Glutamatergic neuron (in vitro differentiated cells): Measurements from ENCODE around the gene CSGALNACT2. TPM values are rescaled to one million over a fixed set of nuclear protein-coding genes. Genes with fewer than 3 reads are reported as not detected.

ENCODE experiments used
- DNase-seq: peaks from one replicate; pipeline ENCODE4 v3.0.0; 2022
- H3K27ac Mint-ChIP-seq: one replicate; pipeline ENCODE4 v1.8.0; 2020; ENCODE audit warnings: mild to moderate bottlenecking, mixed read lengths, inconsistent platforms; ENCODE audit not compliant: unreplicated experiment
- H3K27me3 Mint-ChIP-seq: one replicate; pipeline ENCODE4 v1.8.0; 2020; ENCODE audit warnings: mild to moderate bottlenecking, moderate library complexity, mixed read lengths, inconsistent platforms; ENCODE audit not compliant: unreplicated experiment
- H3K36me3 Mint-ChIP-seq: one replicate; pipeline ENCODE4 v1.8.0; 2020; ENCODE audit warnings: mild to moderate bottlenecking, mixed read lengths, inconsistent platforms; ENCODE audit not compliant: unreplicated experiment
- H3K4me1 Mint-ChIP-seq: one replicate; pipeline ENCODE4 v1.8.0; 2020; ENCODE audit warnings: mild to moderate bottlenecking, low read depth, mixed read lengths, inconsistent platforms; ENCODE audit not compliant: unreplicated experiment
- H3K4me3 Mint-ChIP-seq: one replicate; pipeline ENCODE4 v1.8.0; 2020; ENCODE audit warnings: mild to moderate bottlenecking, mixed read lengths, inconsistent platforms; ENCODE audit not compliant: unreplicated experiment
- H3K9me3 Mint-ChIP-seq: one replicate; pipeline ENCODE4 v1.8.0; 2020; ENCODE audit warnings: mild to moderate bottlenecking, moderate library complexity, mixed read lengths, inconsistent platforms; ENCODE audit not compliant: unreplicated experiment
- CTCF ChIP-seq: fragments of 200-600 bp; sonication (generic); IDR thresholded peaks from one replicate; pipeline ENCODE4 v1.5.0; 2021; ENCODE audit not compliant: partially characterized antibody, unreplicated experiment
- total RNA-seq: library from RNA; stranded (reverse); fragmentation: NEBNext Ultra II Directional; extraction: Animal tissue kit (Norgen Biotek cat#: 25700); gene quantifications from one replicate; pipeline ENCODE4 v1.2.1, GENCODE V29; 2021; ENCODE audit not compliant: unreplicated experiment

The CSGALNACT2 gene
- total RNA-seq, 1 donor from 2014 or later = 28.3 TPM

- peaks cover 29% of the 10 kb centered on the region for H3K27me3 Mint-ChIP-seq
- H3K9me3 Mint-ChIP-seq = peaks cover 9% of the 10 kb centered on the region
- H3K4me1 Mint-ChIP-seq = peaks cover 5% of the 10 kb centered on the region
- TF ChIP-seq CTCF = no peak
- H3K4me3 Mint-ChIP-seq = no peak overlapping the region
- peak; percentile 6 for DNase-seq
- H3K27ac Mint-ChIP-seq = no peak overlapping the region
- no peaks in the 10 kb centered on the region for H3K36me3 Mint-ChIP-seq
Observed at GRCh38 chr10:43230909-43231522, 92.8 kb downstream of the CSGALNACT2 start.

- DNase-seq = peak; percentile 17
- Mint-ChIP-seq H3K36me3 (peaks cover 4% of the 10 kb centered on the region), H3K27me3 (peaks cover 29% of the 10 kb centered on the region), H3K4me1 (peaks cover 3% of the 10 kb centered on the region), H3K4me3 (no peak overlapping the region), H3K9me3 (peaks cover 9% of the 10 kb centered on the region), H3K27ac (no peak overlapping the region)
- TF ChIP-seq CTCF = no peak
Observed at GRCh38 chr10:43231523-43232078, 93.4 kb downstream of the CSGALNACT2 start.

GRCh38 chr10:43233601-43234430 lies 95.6 kb downstream of the CSGALNACT2 start:
- no peak overlapping the region for H3K4me3 Mint-ChIP-seq
- no peak overlapping the region for H3K27ac Mint-ChIP-seq
- H3K9me3 Mint-ChIP-seq = peaks cover 9% of the 10 kb centered on the region
- peaks cover 27% of the 10 kb centered on the region for H3K27me3 Mint-ChIP-seq
- DNase-seq = peak; percentile 10
- no peak for TF ChIP-seq CTCF
- H3K4me1 Mint-ChIP-seq = no peaks in the 10 kb centered on the region
- peaks cover 4% of the 10 kb centered on the region for H3K36me3 Mint-ChIP-seq

- H3K4me1 Mint-ChIP-seq = no peaks in the 10 kb centered on the region
- no peak for TF ChIP-seq CTCF
- peaks cover 13% of the 10 kb centered on the region for H3K9me3 Mint-ChIP-seq
- peak; percentile 6 for DNase-seq
- H3K27me3 Mint-ChIP-seq = peaks cover 24% of the 10 kb centered on the region
- no peak overlapping the region for H3K27ac Mint-ChIP-seq
- peaks cover 10% of the 10 kb centered on the region for H3K36me3 Mint-ChIP-seq
- no peak overlapping the region for H3K4me3 Mint-ChIP-seq
Observed at GRCh38 chr10:43234471-43235041, 96.3 kb downstream of the CSGALNACT2 start.

Other genes with a start within 250 kb of the CSGALNACT2 start
- gene RET, start 61.4 kb upstream of the CSGALNACT2 start, total RNA-seq = 34.7 TPM
- 5.7 TPM for gene RASGEF1A, start 128.6 kb downstream of the CSGALNACT2 start, total RNA-seq
- not detected for gene FXYD4, start 233.2 kb downstream of the CSGALNACT2 start, total RNA-seq